ENCODE measurements around the gene SLX4IP. TPM values are rescaled to one million over a fixed set of nuclear protein-coding genes. Genes with fewer than 3 reads are reported as not detected.

Gene SLX4IP
- total and polyA plus RNA-seq, 2 donors (not counting 1 experiment from before 2014, with no cell fraction given): 2.0 to 8.1 TPM

DNA sequence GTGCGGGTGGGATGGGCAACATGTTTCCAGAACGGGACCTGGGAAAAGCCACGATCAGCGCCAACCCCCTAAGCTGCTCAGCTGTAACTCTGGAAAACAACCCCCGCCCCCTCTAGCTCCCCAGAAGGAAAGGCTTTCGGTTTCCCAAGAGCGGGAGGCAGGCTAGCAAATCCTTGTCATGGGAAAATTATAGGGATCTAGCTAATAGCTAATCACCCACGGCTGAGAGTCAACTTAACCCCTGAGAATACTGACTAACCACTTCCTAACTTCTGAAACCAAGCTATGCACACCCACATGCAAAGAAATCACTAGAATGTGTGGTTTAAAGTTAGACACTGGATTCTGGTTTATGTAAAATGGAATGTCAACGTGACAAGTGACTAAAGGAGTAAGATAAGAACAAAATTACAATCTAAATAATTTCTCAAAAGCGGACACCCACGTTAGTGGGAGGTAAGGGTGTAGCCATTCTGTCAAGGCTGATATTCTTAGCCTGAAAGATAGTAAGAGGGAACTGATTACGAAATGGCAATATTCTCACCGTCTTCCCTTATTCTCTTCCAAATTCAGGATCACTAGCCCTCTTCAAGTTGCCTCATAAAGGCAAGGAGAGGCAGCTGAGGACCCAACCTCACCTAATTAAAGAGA is 218.6 kb downstream of the SLX4IP start:
- no peaks in the 10 kb centered on the region for H3K9me3 Mint-ChIP-seq (ENCODE audit: insufficient read depth)
- H3K4me1 Mint-ChIP-seq: no peaks in the 10 kb centered on the region
- no peak overlapping the region for H3K4me3 Mint-ChIP-seq
- Histone ChIP-seq H3K79me2 (ENCODE audit: control insufficient read depth, insufficient read depth, low read length) (no peaks in the 10 kb centered on the region), H3K27ac (ENCODE audit: low read length in 2 of 2) (no peak overlapping the region), H3K36me3 (replicated peaks in 1 of 2; ENCODE audit: control extremely low read depth in 1 of 2, control insufficient read depth in 1 of 2, extremely low read depth in 1 of 2, insufficient read depth in 2 of 2, low read length in 1 of 2) (no peaks in the 10 kb centered on the region), H2AFZ (ENCODE audit: insufficient read depth, low read depth, low read length, poor library complexity, severe bottlenecking) (no peak overlapping the region), H3K9ac (ENCODE audit: low read length) (no peak overlapping the region), H3K4me1 (ENCODE audit: control insufficient read depth in 2 of 2, insufficient read depth in 2 of 2, low read length in 2 of 2) (no peaks in the 10 kb centered on the region), H3K4me3 (ENCODE audit: control extremely low read depth in 1 of 5, extremely low read depth in 1 of 5, insufficient read depth in 1 of 5, low read depth in 2 of 5, low read length in 4 of 5) (no peak overlapping the region), H3K9me3 (ENCODE audit: control extremely low read depth in 1 of 3, control insufficient read depth in 2 of 3, insufficient read depth in 1 of 3, low read length in 2 of 3) (no peaks in the 10 kb centered on the region), H3K27me3 (replicated peaks in 1 of 4; ENCODE audit: control extremely low read depth in 1 of 4, control insufficient read depth in 3 of 4, insufficient read depth in 4 of 4, low read length in 3 of 4) (peaks cover 0 to 8% (median 1%) of the 10 kb centered on the region in 4 experiments), H4K20me1 (ENCODE audit: control insufficient read depth, insufficient read depth, low read length, poor library complexity, severe bottlenecking) (no peaks in the 10 kb centered on the region), H3K4me2 (replicated peaks; ENCODE audit: low read depth, low read length, poor library complexity, severe bottlenecking) (no peak overlapping the region)
- POLR2A ChIA-PET: no interaction called here
- H3K27ac Mint-ChIP-seq: no peak overlapping the region
- TF ChIP-seq EZH2 (IDR thresholded peaks at IDR 0.05; ENCODE audit: borderline replicate concordance, insufficient read depth, low read depth, low read length, poor library complexity, severe bottlenecking): no peak
- TF ChIP-seq, protein P1, sequence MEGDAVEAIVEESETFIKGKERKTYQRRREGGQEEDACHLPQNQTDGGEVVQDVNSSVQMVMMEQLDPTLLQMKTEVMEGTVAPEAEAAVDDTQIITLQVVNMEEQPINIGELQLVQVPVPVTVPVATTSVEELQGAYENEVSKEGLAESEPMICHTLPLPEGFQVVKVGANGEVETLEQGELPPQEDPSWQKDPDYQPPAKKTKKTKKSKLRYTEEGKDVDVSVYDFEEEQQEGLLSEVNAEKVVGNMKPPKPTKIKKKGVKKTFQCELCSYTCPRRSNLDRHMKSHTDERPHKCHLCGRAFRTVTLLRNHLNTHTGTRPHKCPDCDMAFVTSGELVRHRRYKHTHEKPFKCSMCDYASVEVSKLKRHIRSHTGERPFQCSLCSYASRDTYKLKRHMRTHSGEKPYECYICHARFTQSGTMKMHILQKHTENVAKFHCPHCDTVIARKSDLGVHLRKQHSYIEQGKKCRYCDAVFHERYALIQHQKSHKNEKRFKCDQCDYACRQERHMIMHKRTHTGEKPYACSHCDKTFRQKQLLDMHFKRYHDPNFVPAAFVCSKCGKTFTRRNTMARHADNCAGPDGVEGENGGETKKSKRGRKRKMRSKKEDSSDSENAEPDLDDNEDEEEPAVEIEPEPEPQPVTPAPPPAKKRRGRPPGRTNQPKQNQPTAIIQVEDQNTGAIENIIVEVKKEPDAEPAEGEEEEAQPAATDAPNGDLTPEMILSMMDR (IDR thresholded peaks at IDR 0.05): no peak
- DNase-seq (no peak), ATAC-seq (ENCODE audit: low read depth) (no peak)
- WGBS (ENCODE audit: insufficient coverage): no CpG with 5 or more reads among the region's 13 CpGs
- H3K27me3 Mint-ChIP-seq: peaks cover 54% of the 10 kb centered on the region
- intact Hi-C loops (cut with micrococcal nuclease): no loop called here
- CTCF ChIA-PET: no interaction called here

GRCh38 chr20:10654250-10654610 is 219.1 kb downstream of the SLX4IP start:
- Histone ChIP-seq H3K27me3 (replicated peaks in 1 of 4; ENCODE audit: control extremely low read depth in 1 of 4, control insufficient read depth in 3 of 4, insufficient read depth in 4 of 4, low read length in 3 of 4) (peaks cover 0 to 8% (median 1%) of the 10 kb centered on the region in 4 experiments), H3K9ac (ENCODE audit: low read length) (no peak overlapping the region), H3K79me2 (ENCODE audit: control insufficient read depth, insufficient read depth, low read length) (no peaks in the 10 kb centered on the region), H3K36me3 (replicated peaks in 1 of 2; ENCODE audit: control extremely low read depth in 1 of 2, control insufficient read depth in 1 of 2, extremely low read depth in 1 of 2, insufficient read depth in 2 of 2, low read length in 1 of 2) (no peaks in the 10 kb centered on the region), H3K4me1 (ENCODE audit: control insufficient read depth in 2 of 2, insufficient read depth in 2 of 2, low read length in 2 of 2) (no peaks in the 10 kb centered on the region), H4K20me1 (ENCODE audit: control insufficient read depth, insufficient read depth, low read length, poor library complexity, severe bottlenecking) (no peaks in the 10 kb centered on the region), H3K4me3 (ENCODE audit: control extremely low read depth in 1 of 5, extremely low read depth in 1 of 5, insufficient read depth in 1 of 5, low read depth in 2 of 5, low read length in 4 of 5) (no peak overlapping the region), H2AFZ (ENCODE audit: insufficient read depth, low read depth, low read length, poor library complexity, severe bottlenecking) (no peak overlapping the region), H3K27ac (ENCODE audit: low read length in 2 of 2) (no peak overlapping the region), H3K4me2 (replicated peaks; ENCODE audit: low read depth, low read length, poor library complexity, severe bottlenecking) (no peak overlapping the region), H3K9me3 (ENCODE audit: control extremely low read depth in 1 of 3, control insufficient read depth in 2 of 3, insufficient read depth in 1 of 3, low read length in 2 of 3) (no peaks in the 10 kb centered on the region)
- Mint-ChIP-seq H3K27me3 (peaks cover 56% of the 10 kb centered on the region), H3K9me3 (ENCODE audit: insufficient read depth) (no peaks in the 10 kb centered on the region), H3K4me1 (no peaks in the 10 kb centered on the region), H3K27ac (no peak overlapping the region), H3K4me3 (no peak overlapping the region)
- intact Hi-C loops (cut with micrococcal nuclease): no loop called here
- ATAC-seq (ENCODE audit: low read depth) (no peak), DNase-seq (no peak)
- CTCF ChIA-PET: no interaction called here
- TF ChIP-seq EZH2 (IDR thresholded peaks at IDR 0.05; ENCODE audit: borderline replicate concordance, insufficient read depth, low read depth, low read length, poor library complexity, severe bottlenecking): no peak
- TF ChIP-seq, protein P1 (IDR thresholded peaks at IDR 0.05): no peak
- POLR2A ChIA-PET: no interaction called here

Measured in B cell (primary cell).